Panc1 (cell line): Measurements from ENCODE around the gene LHPP. TPM values are rescaled to one million over a fixed set of nuclear protein-coding genes. Genes with fewer than 3 reads are reported as not detected.

Source experiments
- ATAC-seq: fragments of 200-7000 bp; cut with Tn5 transposase; 2 replicates; pipeline ENCODE4 v1.9.1; 2020; ENCODE audit warnings: mild to moderate bottlenecking, moderate library complexity
- BruUV-seq: library from RNA; stranded (reverse); fragments of 400-500 nt; replicated peaks from 2 replicates; lab custom pipeline; 2021; lab: Mats Ljungman, UMichigan
- CTCF ChIA-PET: fragments of 300-600 bp; sonication (Branson Sonifier 250); formaldehyde crosslinking; loops from one replicate; lab custom pipeline; 2022; ENCODE audit warnings: antibody characterized with exemption; lab: Charles Lee
- POLR2A ChIA-PET: fragments of 300-600 bp; sonication (Branson Sonifier 250); formaldehyde crosslinking; loops from one replicate; lab custom pipeline; 2022; ENCODE audit warnings: antibody characterized with exemption; lab: Charles Lee
- DNase-seq: peaks from one replicate; pipeline ENCODE4 v3.0.0-alpha.2; 2010; ENCODE audit warnings: low read depth, low spot score
- H3K27ac ChIP-seq: 2 replicates; pipeline ENCODE4 v1.5.1; 2011; ENCODE audit warnings: mild to moderate bottlenecking, low read length, inconsistent platforms
- H3K27me3 ChIP-seq: fragments of 200-500 bp; sonication (Bioruptor generic); 2 replicates; pipeline ENCODE4 v1.6.0; 2014; ENCODE audit warnings: low read length, inconsistent platforms; ENCODE audit not compliant: control insufficient read depth, insufficient read depth
- H3K36me3 ChIP-seq: fragments of 200-500 bp; sonication (Bioruptor generic); 2 replicates; pipeline ENCODE4 v1.5.1; 2014; ENCODE audit warnings: inconsistent platforms, mild to moderate bottlenecking, low read length, moderate library complexity; ENCODE audit not compliant: control insufficient read depth, insufficient read depth
- H3K4me1 ChIP-seq: 2 replicates; pipeline ENCODE4 v1.5.1; 2011; ENCODE audit warnings: inconsistent platforms, mild to moderate bottlenecking, low read length, moderate library complexity; ENCODE audit not compliant: control insufficient read depth, insufficient read depth
- H3K4me3 ChIP-seq, 2 experiments: 2 replicates each; pipeline ENCODE4 v1.5.1; 2011 to 2012; ENCODE audit warnings: low read depth in 2 of 2, low read length in 2 of 2, mild to moderate bottlenecking in 2 of 2, inconsistent platforms in 1 of 2, moderate library complexity in 1 of 2
- H3K9me3 ChIP-seq: fragments of 200-500 bp; sonication (Bioruptor generic); 2 replicates; pipeline ENCODE4 v1.5.1; 2014; ENCODE audit warnings: low read depth, mild to moderate bottlenecking, inconsistent platforms, low read length, moderate library complexity; ENCODE audit not compliant: control insufficient read depth, insufficient read depth
- POLR2AphosphoS5 ChIP-seq: IDR thresholded peaks from 2 replicates; pipeline ENCODE4 v1.6.1; 2012; ENCODE audit warnings: mild to moderate bottlenecking, low read depth, low read length, moderate library complexity
- SIN3A ChIP-seq: IDR thresholded peaks from 2 replicates; pipeline ENCODE4 v1.6.1; 2012; ENCODE audit warnings: low read depth, mild to moderate bottlenecking, low read length, moderate library complexity, borderline replicate concordance; ENCODE audit not compliant: insufficient read depth
- TCF7L2 ChIP-seq: IDR thresholded peaks from 2 replicates; pipeline ENCODE4 v1.6.1; 2011; ENCODE audit warnings: mild to moderate bottlenecking, low read depth, low read length, inconsistent platforms
- in situ Hi-C: cut with HindIII; loops from 2 replicates; pipeline ENCODE4 v1.10.0; 2016; ENCODE audit warnings: low sequenced_read_pairs, low pct_unique_long_range_greater_than_20kb
- intact Hi-C: fragments of 100-400 bp; cut with micrococcal nuclease; formaldehyde crosslinking; loops from one replicate; pipeline ENCODE4 v1.10.0; 2022; ENCODE audit not compliant: unreplicated experiment
- total RNA-seq: library from RNA; stranded (reverse); gene quantifications from one replicate; pipeline ENCODE4 v1.2.1, GENCODE V29; 2021; ENCODE audit not compliant: unreplicated experiment
- TF ChIP-seq, protein P1 (sequence below): fragments of 450-650 bp; IDR thresholded peaks from 2 replicates; pipeline ENCODE4 v1.5.1; 2017; ENCODE audit warnings: mild to moderate bottlenecking
- TF ChIP-seq, protein P2 (sequence below), 2 experiments: IDR thresholded peaks; 2 replicates each; pipeline ENCODE4 v1.6.1; 2011 to 2012; ENCODE audit warnings: low read depth in 2 of 2, control low read depth in 1 of 2, low read length in 1 of 2, mild to moderate bottlenecking in 1 of 2, moderate library complexity in 1 of 2; ENCODE audit not compliant: insufficient read depth in 1 of 2

Gene LHPP
- total RNA-seq, 1 experiment from 2014 or later = 15.0 TPM

DNA sequence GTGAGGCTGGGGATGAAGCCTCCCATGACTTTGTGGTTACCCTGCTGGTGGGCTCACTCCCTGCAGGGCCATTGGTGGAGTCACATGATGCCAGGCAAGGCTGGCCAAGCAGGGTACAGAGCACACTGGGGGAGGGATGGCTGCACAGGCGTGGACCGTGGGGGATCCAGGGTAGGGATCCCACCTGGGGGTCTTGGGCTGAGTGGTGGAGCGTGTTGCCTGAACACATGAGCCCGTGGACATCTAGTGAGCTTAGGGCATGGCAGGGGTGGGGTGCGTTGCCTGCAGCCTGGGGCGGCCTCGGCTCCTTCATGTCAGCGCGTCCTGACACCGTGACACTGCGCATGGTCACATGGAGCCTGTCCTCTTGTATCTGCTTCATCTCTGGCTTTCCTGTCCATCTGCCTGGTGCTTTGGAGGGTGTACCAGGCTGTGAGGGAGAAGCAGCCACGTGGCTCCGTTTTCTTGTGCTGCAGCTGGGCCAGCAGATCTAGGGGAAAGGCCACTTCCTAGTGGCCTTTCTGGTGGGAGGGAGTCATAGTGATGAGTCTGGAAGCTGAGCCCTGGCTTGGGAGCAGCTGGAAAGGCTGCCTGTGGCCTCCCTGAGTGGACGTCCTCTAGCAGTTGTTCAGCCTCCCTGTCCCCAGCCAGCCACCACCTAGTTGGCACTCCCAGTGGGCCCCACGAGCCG, 96.2 kb downstream of the LHPP start:
- Histone ChIP-seq H3K27me3 (no peaks in the 10 kb centered on the region), H3K4me1 (no peaks in the 10 kb centered on the region), H3K36me3 (no peaks in the 10 kb centered on the region), H3K4me3 (no peak overlapping the region), H3K27ac (no peak overlapping the region), H3K9me3 (no peaks in the 10 kb centered on the region)
- ATAC-seq (no peak), DNase-seq (no peak)
- POLR2A ChIA-PET = no interaction called here
- in situ Hi-C loops (no loop called here), intact Hi-C loops (no loop called here)
- CTCF ChIA-PET = no interaction called here
- TF ChIP-seq, protein P1, sequence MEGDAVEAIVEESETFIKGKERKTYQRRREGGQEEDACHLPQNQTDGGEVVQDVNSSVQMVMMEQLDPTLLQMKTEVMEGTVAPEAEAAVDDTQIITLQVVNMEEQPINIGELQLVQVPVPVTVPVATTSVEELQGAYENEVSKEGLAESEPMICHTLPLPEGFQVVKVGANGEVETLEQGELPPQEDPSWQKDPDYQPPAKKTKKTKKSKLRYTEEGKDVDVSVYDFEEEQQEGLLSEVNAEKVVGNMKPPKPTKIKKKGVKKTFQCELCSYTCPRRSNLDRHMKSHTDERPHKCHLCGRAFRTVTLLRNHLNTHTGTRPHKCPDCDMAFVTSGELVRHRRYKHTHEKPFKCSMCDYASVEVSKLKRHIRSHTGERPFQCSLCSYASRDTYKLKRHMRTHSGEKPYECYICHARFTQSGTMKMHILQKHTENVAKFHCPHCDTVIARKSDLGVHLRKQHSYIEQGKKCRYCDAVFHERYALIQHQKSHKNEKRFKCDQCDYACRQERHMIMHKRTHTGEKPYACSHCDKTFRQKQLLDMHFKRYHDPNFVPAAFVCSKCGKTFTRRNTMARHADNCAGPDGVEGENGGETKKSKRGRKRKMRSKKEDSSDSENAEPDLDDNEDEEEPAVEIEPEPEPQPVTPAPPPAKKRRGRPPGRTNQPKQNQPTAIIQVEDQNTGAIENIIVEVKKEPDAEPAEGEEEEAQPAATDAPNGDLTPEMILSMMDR = no peak
- no peak for TF ChIP-seq SIN3A
- TF ChIP-seq POLR2AphosphoS5 = no peak
- no peak for TF ChIP-seq TCF7L2
- TF ChIP-seq, protein P2, sequence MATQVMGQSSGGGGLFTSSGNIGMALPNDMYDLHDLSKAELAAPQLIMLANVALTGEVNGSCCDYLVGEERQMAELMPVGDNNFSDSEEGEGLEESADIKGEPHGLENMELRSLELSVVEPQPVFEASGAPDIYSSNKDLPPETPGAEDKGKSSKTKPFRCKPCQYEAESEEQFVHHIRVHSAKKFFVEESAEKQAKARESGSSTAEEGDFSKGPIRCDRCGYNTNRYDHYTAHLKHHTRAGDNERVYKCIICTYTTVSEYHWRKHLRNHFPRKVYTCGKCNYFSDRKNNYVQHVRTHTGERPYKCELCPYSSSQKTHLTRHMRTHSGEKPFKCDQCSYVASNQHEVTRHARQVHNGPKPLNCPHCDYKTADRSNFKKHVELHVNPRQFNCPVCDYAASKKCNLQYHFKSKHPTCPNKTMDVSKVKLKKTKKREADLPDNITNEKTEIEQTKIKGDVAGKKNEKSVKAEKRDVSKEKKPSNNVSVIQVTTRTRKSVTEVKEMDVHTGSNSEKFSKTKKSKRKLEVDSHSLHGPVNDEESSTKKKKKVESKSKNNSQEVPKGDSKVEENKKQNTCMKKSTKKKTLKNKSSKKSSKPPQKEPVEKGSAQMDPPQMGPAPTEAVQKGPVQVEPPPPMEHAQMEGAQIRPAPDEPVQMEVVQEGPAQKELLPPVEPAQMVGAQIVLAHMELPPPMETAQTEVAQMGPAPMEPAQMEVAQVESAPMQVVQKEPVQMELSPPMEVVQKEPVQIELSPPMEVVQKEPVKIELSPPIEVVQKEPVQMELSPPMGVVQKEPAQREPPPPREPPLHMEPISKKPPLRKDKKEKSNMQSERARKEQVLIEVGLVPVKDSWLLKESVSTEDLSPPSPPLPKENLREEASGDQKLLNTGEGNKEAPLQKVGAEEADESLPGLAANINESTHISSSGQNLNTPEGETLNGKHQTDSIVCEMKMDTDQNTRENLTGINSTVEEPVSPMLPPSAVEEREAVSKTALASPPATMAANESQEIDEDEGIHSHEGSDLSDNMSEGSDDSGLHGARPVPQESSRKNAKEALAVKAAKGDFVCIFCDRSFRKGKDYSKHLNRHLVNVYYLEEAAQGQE (IDR thresholded peaks at IDR 0.05; ENCODE audit: insufficient read depth in 1 of 2, low read depth in 2 of 2, low read length in 1 of 2) = no peak
- no TSS peak for BruUV-seq

DNA sequence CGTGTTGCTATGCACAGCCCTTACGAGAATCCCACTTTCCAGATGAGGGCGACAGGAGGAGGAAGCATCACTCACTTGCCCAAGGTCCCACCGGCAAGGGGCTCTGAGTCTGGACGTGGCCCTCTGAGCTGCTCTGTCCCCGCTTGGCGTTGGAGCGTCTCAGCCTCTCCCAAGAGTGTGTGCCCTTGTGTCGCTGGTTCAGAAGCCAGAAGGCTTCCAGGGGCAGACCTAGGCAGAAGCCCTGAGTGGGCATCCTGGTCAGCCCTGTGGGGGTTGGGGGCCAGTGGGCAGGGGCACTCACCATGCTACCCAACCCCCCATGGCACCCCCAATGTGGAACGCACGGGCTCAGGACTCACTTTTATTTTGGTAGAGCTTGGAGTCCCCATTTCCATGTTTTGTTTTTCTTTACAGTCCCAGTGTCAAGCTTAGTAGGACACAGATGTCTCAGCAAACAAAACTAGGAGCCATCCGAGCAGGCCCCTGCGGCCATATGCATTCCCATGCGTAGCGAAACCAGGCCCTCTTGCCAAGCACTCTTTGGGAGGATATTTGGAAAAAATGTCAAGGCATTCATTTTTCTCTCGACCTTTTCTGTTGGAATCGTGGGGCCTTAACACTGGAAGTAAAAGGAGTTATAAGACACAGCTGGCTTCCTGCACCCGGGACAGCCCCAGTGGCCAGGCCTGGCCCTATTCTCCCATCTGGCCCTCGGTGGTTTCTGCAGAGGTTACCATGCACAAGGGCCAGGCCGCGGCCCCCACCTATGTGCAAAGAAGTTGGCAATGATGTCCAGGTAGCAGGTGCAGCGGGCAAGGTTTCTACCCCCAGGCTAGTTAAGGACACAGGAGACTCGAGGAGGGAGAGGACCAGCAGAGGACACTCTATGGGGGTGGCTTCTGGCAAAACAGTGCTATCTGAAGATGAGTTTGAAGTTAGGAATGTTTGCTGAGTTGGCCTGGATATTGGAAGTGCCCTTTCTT, 97.0 kb downstream of the LHPP start:
- no peaks in the 10 kb centered on the region for H3K36me3 ChIP-seq
- no peaks in the 10 kb centered on the region for H3K9me3 ChIP-seq
- no peaks in the 10 kb centered on the region for H3K4me1 ChIP-seq
- intact Hi-C loops = no loop called here
- CTCF ChIA-PET = no interaction called here
- POLR2A ChIA-PET = no interaction called here
- H3K4me3 ChIP-seq = no peak overlapping the region
- TF ChIP-seq POLR2AphosphoS5 (no peak), TCF7L2 (no peak)
- TF ChIP-seq, protein P2 (IDR thresholded peaks at IDR 0.05; ENCODE audit: insufficient read depth in 1 of 2, low read depth in 2 of 2, low read length in 1 of 2) = no peak
- no peak for DNase-seq
- no peak for ATAC-seq
- BruUV-seq = no TSS peak
- no peaks in the 10 kb centered on the region for H3K27me3 ChIP-seq
- in situ Hi-C loops = no loop called here
- no peak overlapping the region for H3K27ac ChIP-seq
